Stimulated activated naive CD4-positive, alpha-beta T cell (primary cell): Measurements from ENCODE around the gene ACAT1.
"Not testable (repeated sequence)": the region's sequence is repeated elsewhere in the genome, so short reads cannot be mapped to it uniquely, and the experiment has no call there.

Source experiments
- DNase-seq, 6 experiments: peaks; one replicate each; lab custom pipeline; 2025; lab: John Stamatoyannopoulos, UW

ACAT1 gene

GRCh38 chr11:108147150-108147549 lies 25.8 kb downstream of the ACAT1 start:
- no peak for DNase-seq

- no peak for DNase-seq
Measured at GRCh38 chr11:108148556-108148955, 27.2 kb downstream of the ACAT1 start.

GRCh38 chr11:108154591-108154990 lies 33.2 kb downstream of the ACAT1 start:
- DNase-seq = no peak

GRCh38 chr11:108160970-108161566 lies 39.7 kb downstream of the ACAT1 start:
- DNase-seq = no peak

- not testable (repeated sequence) for DNase-seq
Measured at GRCh38 chr11:108162878-108163277, 41.5 kb downstream of the ACAT1 start.

GRCh38 chr11:108167624-108168023 lies 46.3 kb downstream of the ACAT1 start:
- no peak for DNase-seq

- DNase-seq = no peak
Measured at GRCh38 chr11:108170184-108170583, 48.8 kb downstream of the ACAT1 start.

- no peak for DNase-seq
Measured at GRCh38 chr11:108177570-108177969, 56.2 kb downstream of the ACAT1 start.

GRCh38 chr11:108193725-108194124 lies 72.4 kb downstream of the ACAT1 start:
- DNase-seq = no peak

GRCh38 chr11:108196901-108197300 lies 75.5 kb downstream of the ACAT1 start:
- DNase-seq = no peak
